ENCODE results near the gene ITGB3BP.
A peak's percentile ranks its signal among the peaks of the same experiment; 100 is the strongest.

The ITGB3BP gene

GRCh38 chr1:63458750-63459149 is 64.3 kb downstream of the ITGB3BP start:
- TF ChIP-seq, protein P1, sequence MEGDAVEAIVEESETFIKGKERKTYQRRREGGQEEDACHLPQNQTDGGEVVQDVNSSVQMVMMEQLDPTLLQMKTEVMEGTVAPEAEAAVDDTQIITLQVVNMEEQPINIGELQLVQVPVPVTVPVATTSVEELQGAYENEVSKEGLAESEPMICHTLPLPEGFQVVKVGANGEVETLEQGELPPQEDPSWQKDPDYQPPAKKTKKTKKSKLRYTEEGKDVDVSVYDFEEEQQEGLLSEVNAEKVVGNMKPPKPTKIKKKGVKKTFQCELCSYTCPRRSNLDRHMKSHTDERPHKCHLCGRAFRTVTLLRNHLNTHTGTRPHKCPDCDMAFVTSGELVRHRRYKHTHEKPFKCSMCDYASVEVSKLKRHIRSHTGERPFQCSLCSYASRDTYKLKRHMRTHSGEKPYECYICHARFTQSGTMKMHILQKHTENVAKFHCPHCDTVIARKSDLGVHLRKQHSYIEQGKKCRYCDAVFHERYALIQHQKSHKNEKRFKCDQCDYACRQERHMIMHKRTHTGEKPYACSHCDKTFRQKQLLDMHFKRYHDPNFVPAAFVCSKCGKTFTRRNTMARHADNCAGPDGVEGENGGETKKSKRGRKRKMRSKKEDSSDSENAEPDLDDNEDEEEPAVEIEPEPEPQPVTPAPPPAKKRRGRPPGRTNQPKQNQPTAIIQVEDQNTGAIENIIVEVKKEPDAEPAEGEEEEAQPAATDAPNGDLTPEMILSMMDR (conservative IDR thresholded peaks at IDR 0.05; ENCODE audit: low read depth, low read length): no peak
- no peak for DNase-seq (ENCODE audit: low read depth)
- H3K4me3 ChIP-seq (ENCODE audit: low read depth, low read length): no peak overlapping the region

DNA sequence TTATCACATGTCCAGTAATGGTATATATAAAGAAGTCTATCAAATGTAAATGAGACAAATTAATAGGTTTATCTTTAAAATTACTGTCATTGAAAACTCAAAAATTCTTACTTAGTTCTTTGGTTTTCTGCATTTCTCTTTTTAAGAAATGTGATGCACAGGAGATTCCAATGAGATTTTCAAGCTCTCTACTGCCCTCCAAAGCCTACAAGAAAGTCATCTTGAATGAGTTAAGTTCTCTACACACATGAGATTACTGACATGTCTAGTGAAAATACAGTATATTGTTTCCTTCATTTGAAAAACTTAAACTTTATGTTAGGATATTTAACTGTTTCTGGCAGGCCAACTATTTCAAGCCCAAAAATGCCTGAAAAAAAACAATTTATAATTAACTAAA is 68.8 kb downstream of the ITGB3BP start:
- TF ChIP-seq, protein P1 (conservative IDR thresholded peaks at IDR 0.05; ENCODE audit: low read depth, low read length): peak; percentile 55
- H3K4me3 ChIP-seq (ENCODE audit: low read depth, low read length): no peak overlapping the region
- peak; percentile 67 for DNase-seq (ENCODE audit: low read depth)

DNA sequence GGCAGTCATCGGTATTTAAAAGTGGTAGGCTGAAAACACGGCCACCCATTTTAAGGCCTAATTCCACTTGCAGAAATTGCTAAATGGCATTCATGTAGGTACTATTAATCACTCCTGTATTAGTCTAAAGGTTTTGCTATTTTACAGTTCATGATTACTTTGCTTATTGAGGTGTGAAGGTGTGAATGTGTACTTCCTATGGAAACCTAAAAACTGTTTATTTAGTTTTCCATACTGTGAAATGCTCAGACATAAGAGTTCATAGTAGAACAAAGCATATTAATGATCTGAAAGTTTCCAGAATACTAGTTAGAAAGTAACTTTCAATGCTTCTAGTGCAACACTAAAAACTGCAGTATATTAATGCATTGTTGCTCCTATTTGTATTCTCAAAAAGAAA is 69.8 kb downstream of the ITGB3BP start:
- no peak for DNase-seq (ENCODE audit: low read depth)
- no peak overlapping the region for H3K4me3 ChIP-seq (ENCODE audit: low read depth, low read length)
- TF ChIP-seq, protein P1 (conservative IDR thresholded peaks at IDR 0.05; ENCODE audit: low read depth, low read length): no peak

- no peak for DNase-seq (ENCODE audit: low read depth)
- TF ChIP-seq, protein P1 (conservative IDR thresholded peaks at IDR 0.05; ENCODE audit: low read depth, low read length): no peak
Measured at GRCh38 chr1:63450416-63450815, 72.6 kb downstream of the ITGB3BP start.

GRCh38 chr1:63448731-63449246 is 74.2 kb downstream of the ITGB3BP start:
- DNase-seq (ENCODE audit: low read depth): peak; percentile 39

More at GRCh38 chr1:63450416-63450815, 72.6 kb downstream of the ITGB3BP start:
- no peak overlapping the region for H3K4me3 ChIP-seq (ENCODE audit: low read depth, low read length)

GRCh38 chr1:63442141-63442475 is 80.9 kb downstream of the ITGB3BP start:
- peak; percentile 17 for DNase-seq (ENCODE audit: low read depth)
- TF ChIP-seq, protein P1 (conservative IDR thresholded peaks at IDR 0.05; ENCODE audit: low read depth, low read length): no peak

More at GRCh38 chr1:63448731-63449246, 74.2 kb downstream of the ITGB3BP start:
- H3K4me3 ChIP-seq (ENCODE audit: low read depth, low read length): no peak overlapping the region
- TF ChIP-seq, protein P1 (conservative IDR thresholded peaks at IDR 0.05; ENCODE audit: low read depth, low read length): no peak

DNA sequence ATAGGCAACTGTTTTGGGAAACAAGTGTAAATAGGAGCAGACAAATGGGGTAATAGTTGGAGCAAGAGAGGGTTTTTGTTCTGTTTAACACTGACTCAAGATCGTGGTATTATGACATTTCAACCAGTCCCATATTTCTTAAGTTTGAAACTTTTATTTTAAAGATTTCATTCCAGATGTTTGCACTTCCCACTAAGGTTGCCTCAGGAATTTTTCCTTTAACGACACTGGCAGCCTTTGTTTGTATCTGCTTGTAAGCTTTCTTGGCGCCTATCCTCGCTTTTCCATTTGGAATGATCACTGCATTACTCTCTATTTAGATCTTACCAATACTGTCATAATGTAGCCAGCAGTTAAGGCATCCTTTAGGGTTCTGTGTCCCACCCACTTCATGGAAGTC is 87.9 kb downstream of the ITGB3BP start:
- no peak overlapping the region for H3K4me3 ChIP-seq (ENCODE audit: low read depth, low read length)
- TF ChIP-seq, protein P1 (conservative IDR thresholded peaks at IDR 0.05; ENCODE audit: low read depth, low read length): no peak
- DNase-seq (ENCODE audit: low read depth): no peak

More at GRCh38 chr1:63442141-63442475, 80.9 kb downstream of the ITGB3BP start:
- H3K4me3 ChIP-seq (ENCODE audit: low read depth, low read length): no peak overlapping the region

All from choroid plexus epithelial cell (primary cell).